Measurements from ENCODE around the gene RBM47. TPM values are rescaled to one million over a fixed set of nuclear protein-coding genes. Genes with fewer than 3 reads are reported as not detected.

RBM47 gene
- total and polyA plus RNA-seq, 10 of the 15 experiments (the other 5 are each of a cell fraction or from before 2014, with no cell fraction given), result 7.9 to 45.0 (median 28.7) TPM

- TF ChIP-seq JUND (IDR thresholded peaks at IDR 0.05; ENCODE audit: low read depth, low read length), result no peak
These were observed 230.1 kb downstream of the RBM47 start (continued) for GRCh38 chr4:40399578-40399977.

- no TSS peak for BruUV-seq (replicated peaks)
- DNase-seq (ENCODE audit: low read depth, low spot score) (no peak), ATAC-seq (no peak), FAIRE-seq (no peak)
- no peaks in the 10 kb centered on the region for H4K20me1 ChIP-seq (ENCODE audit: control insufficient read depth, insufficient read depth)
- ChIA-PET CTCF (no interaction called here), RAD21 (ENCODE audit: unreplicated experiment) (no interaction called here), POLR2A (interaction anchor here (0.5 kb wide), 1 partner anchor 354 kb away, joined by 5 read pairs; the partner anchor contains the start of gene NSUN7), SMC1A (ENCODE audit: uncharacterized antibody, unreplicated experiment) (no interaction called here)
- H3K4me3 ChIP-seq, result no peak overlapping the region
- no peaks in the 10 kb centered on the region for H3K36me3 ChIP-seq (ENCODE audit: control insufficient read depth in 2 of 2, insufficient read depth in 2 of 2, low read length in 1 of 2)
- H3K9ac ChIP-seq (ENCODE audit: control insufficient read depth, insufficient read depth, low read length), result no peak overlapping the region
- no peaks in the 10 kb centered on the region for H3K27me3 ChIP-seq (replicated peaks in 1 of 2; ENCODE audit: control insufficient read depth in 2 of 2, insufficient read depth in 2 of 2, low read length in 1 of 2)
- 33% methylated on average over 7 of the region's 7 CpGs for whole genome bisulfite sequencing (ENCODE audit: insufficient coverage, insufficient replicate concordance, low lambda C conversion rate, missing lambda C conversion rate)
- no peaks in the 10 kb centered on the region for H3K79me2 ChIP-seq (ENCODE audit: control insufficient read depth, insufficient read depth, low read length)
- H2AFZ ChIP-seq (ENCODE audit: control insufficient read depth, low read depth, low read length), result no peak overlapping the region
- H3K9me3 ChIP-seq (replicated peaks; ENCODE audit: control insufficient read depth, insufficient read depth, low read length), result no peaks in the 10 kb centered on the region
- H3K4me2 ChIP-seq (ENCODE audit: control insufficient read depth, insufficient read depth), result no peak overlapping the region
- TF ChIP-seq RELA (IDR thresholded peaks at IDR 0.05; ENCODE audit: borderline replicate concordance, partially characterized antibody), result no peak
- no peak for TF ChIP-seq POLR2AphosphoS5 (IDR thresholded peaks at IDR 0.05; ENCODE audit: low read length)
- no peak for TF ChIP-seq BMI1 (IDR thresholded peaks at IDR 0.05; ENCODE audit: borderline replicate concordance)
- TF ChIP-seq SMAD1 (IDR thresholded peaks at IDR 0.05; ENCODE audit: low read depth, partially characterized antibody), result no peak
- TF ChIP-seq FOS (IDR thresholded peaks at IDR 0.05; ENCODE audit: borderline replicate concordance, extremely low read depth, insufficient read length), result no peak
- no peak for TF ChIP-seq RAD21 (IDR thresholded peaks at IDR 0.05; ENCODE audit: insufficient read depth, low read depth, low read length)
- TF ChIP-seq ZBTB40 (IDR thresholded peaks at IDR 0.05; ENCODE audit: borderline replicate concordance), result no peak
- TF ChIP-seq FOXK2 (IDR thresholded peaks at IDR 0.05), result no peak
- no peak for TF ChIP-seq SMC3 (IDR thresholded peaks at IDR 0.05; ENCODE audit: borderline replicate concordance, low read length)
- no peak for TF ChIP-seq SRF (IDR thresholded peaks at IDR 0.05; ENCODE audit: low read depth in 2 of 2, low read length in 2 of 2)
- TF ChIP-seq ZNF274 (IDR thresholded peaks at IDR 0.05; ENCODE audit: insufficient read depth, insufficient read length), result no peak
- no peak for TF ChIP-seq ZNF687 (IDR thresholded peaks at IDR 0.05)
- no peak overlapping the region for H3K27ac ChIP-seq (ENCODE audit: control insufficient read depth, insufficient read depth)
- H3K4me1 ChIP-seq (ENCODE audit: control insufficient read depth, insufficient read depth, low read length), result no peaks in the 10 kb centered on the region
- in situ Hi-C loops (cut with MboI), result no loop called here
- intact Hi-C loops (cut with micrococcal nuclease; ENCODE audit: unreplicated experiment), result no loop called here
These were observed 233.5 kb downstream of the RBM47 start for GRCh38 chr4:40395908-40396793.

Data from GM12878 (cell line).